PC-3 (cell line): Measurements from ENCODE around the gene RPS6KA1. TPM values are rescaled to one million over a fixed set of nuclear protein-coding genes. Genes with fewer than 3 reads are reported as not detected.

Source experiments
- ATAC-seq: fragments of 200-7000 bp; cut with Tn5 transposase; 2 replicates; pipeline ENCODE4 v1.9.1; 2020; ENCODE audit warnings: mild to moderate bottlenecking, moderate library complexity
- BruUV-seq: library from RNA; stranded (reverse); fragments of 400-500 nt; replicated peaks from 2 replicates; lab custom pipeline; 2021; lab: Mats Ljungman, UMichigan
- CTCF ChIA-PET: fragments of 300-600 bp; sonication (Branson Sonifier 250); formaldehyde crosslinking; loops from one replicate; lab custom pipeline; 2022; ENCODE audit warnings: antibody characterized with exemption; lab: Charles Lee
- POLR2A ChIA-PET: fragments of 300-600 bp; sonication (Branson Sonifier 250); formaldehyde crosslinking; loops from one replicate; lab custom pipeline; 2022; ENCODE audit warnings: antibody characterized with exemption; ENCODE audit not compliant: unreplicated experiment; lab: Charles Lee
- DNase-seq: peaks from one replicate; pipeline ENCODE4 v3.0.0-alpha.2; 2015
- H2AFZ ChIP-seq: fragments of 300-600 bp; sonication (generic); 2 replicates; pipeline ENCODE4 v1.6.0; 2016; ENCODE audit warnings: antibody characterized with exemption, low read length
- H3F3A ChIP-seq: fragments of 300-600 bp; sonication (generic); one replicate; pipeline ENCODE4 v1.6.0; 2017; ENCODE audit warnings: antibody characterized with exemption, low read length, control low read depth, mild to moderate bottlenecking; ENCODE audit not compliant: unreplicated experiment
- H3K27ac ChIP-seq: fragments of 300-600 bp; sonication (generic); 2 replicates; pipeline ENCODE4 v1.5.1; 2016; ENCODE audit warnings: mild to moderate bottlenecking, low read length
- H3K27me3 ChIP-seq: fragments of 300-600 bp; sonication (generic); 2 replicates; pipeline ENCODE4 v1.6.1; 2016; ENCODE audit warnings: low read length, mixed read lengths
- H3K36me3 ChIP-seq: fragments of 300-600 bp; sonication (generic); 2 replicates; pipeline ENCODE4 v1.6.1; 2016; ENCODE audit warnings: low read depth, mixed run types, low read length, mixed read lengths
- H3K4me1 ChIP-seq: fragments of 300-600 bp; sonication (generic); 2 replicates; pipeline ENCODE4 v1.5.1; 2016; ENCODE audit warnings: low read length; ENCODE audit not compliant: insufficient read depth
- H3K4me2 ChIP-seq: fragments of 300-600 bp; sonication (generic); 2 replicates; pipeline ENCODE4 v1.6.0; 2016; ENCODE audit warnings: low read length
- H3K4me3 ChIP-seq: fragments of 300-600 bp; sonication (generic); 2 replicates; pipeline ENCODE4 v1.5.1; 2016; ENCODE audit warnings: mild to moderate bottlenecking, low read length, mixed read lengths
- H3K79me2 ChIP-seq: fragments of 300-600 bp; sonication (generic); 2 replicates; pipeline ENCODE4 v1.6.1; 2017; ENCODE audit warnings: low read length, mixed read lengths
- H3K9ac ChIP-seq: fragments of 300-600 bp; sonication (generic); 2 replicates; pipeline ENCODE4 v1.6.0; 2016; ENCODE audit warnings: mild to moderate bottlenecking, low read length
- H3K9me2 ChIP-seq: fragments of 300-600 bp; sonication (generic); replicated peaks from 2 replicates; pipeline ENCODE4 v1.6.1; 2016; ENCODE audit warnings: mixed run types, low read length, mixed read lengths
- H3K9me3 ChIP-seq: fragments of 300-600 bp; sonication (generic); 2 replicates; pipeline ENCODE4 v1.6.1; 2016; ENCODE audit warnings: low read length, mixed read lengths
- H4K20me1 ChIP-seq: fragments of 300-600 bp; sonication (generic); 2 replicates; pipeline ENCODE4 v1.6.1; 2016; ENCODE audit warnings: low read length, mixed read lengths
- EZH2 ChIP-seq: fragments of 300-600 bp; sonication (generic); IDR thresholded peaks from one replicate; pipeline ENCODE4 v1.6.1; 2017; ENCODE audit warnings: antibody characterized with exemption, mild to moderate bottlenecking, low read length; ENCODE audit not compliant: unreplicated experiment
- EZH2phosphoT487 ChIP-seq: fragments of 300-600 bp; sonication (generic); IDR thresholded peaks from 2 replicates; pipeline ENCODE4 v1.6.1; 2018; ENCODE audit warnings: mild to moderate bottlenecking, antibody characterized with exemption, low read length, borderline replicate concordance
- intact Hi-C: fragments of 100-400 bp; cut with micrococcal nuclease; formaldehyde crosslinking; loops from 2 replicates; pipeline ENCODE4 v1.9.0; 2023
- total RNA-seq: library from RNA; depleted of rRNA; stranded (reverse); fragments of >200 nt; gene quantifications from 2 replicates; pipeline ENCODE4 v1.2.3, GENCODE V29; 2014
- TF ChIP-seq, protein P1 (sequence below): fragments of 300-600 bp; sonication (generic); conservative IDR thresholded peaks from 2 replicates; pipeline ENCODE4 v1.5.1; 2017; ENCODE audit warnings: antibody characterized with exemption, low read depth, mild to moderate bottlenecking, low read length

RPS6KA1 gene
- total RNA-seq, 1 experiment from 2014 or later = 98.2 TPM

DNA sequence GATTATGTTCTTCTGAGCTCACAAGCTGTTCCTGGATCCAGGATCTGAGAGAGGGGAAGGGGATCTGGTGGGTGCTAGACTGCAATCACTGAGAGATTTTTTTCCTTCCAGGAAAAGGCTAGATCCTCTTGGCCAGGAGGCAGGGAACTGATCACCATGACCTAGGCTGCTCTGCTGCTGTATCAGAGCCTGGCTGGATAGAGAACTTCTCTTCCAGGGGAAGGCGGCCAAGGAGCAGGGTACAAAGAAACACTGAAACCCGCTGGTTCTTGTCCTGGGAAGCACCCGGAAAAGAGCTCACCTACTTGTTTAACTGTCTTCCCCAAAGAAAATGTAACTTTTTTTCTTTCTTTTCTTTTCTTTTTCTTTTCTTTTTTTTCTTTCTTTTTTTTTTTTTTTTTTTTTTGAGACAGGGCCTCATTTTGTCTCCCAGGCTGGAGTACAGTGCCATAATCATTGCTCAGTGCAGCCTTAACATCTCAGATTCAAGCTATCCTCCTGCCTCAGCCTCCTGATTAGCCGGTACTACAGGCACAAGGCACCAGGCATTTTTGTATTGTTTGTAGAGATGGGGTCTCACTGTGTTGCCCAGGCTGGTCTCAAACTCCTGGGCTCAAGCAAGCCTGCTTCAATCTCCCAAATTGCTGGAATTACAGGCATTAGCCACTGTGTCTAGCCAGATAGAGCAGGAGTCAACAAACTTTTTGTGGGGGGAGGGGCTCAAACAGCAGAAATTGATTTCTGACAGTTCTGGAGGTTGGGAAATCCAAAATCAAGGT is 12.4 kb upstream of the RPS6KA1 start:
- CTCF ChIA-PET = no interaction called here
- H3K9me2 ChIP-seq = no peaks in the 10 kb centered on the region
- no peaks in the 10 kb centered on the region for H3F3A ChIP-seq
- no peak overlapping the region for H3K27ac ChIP-seq
- no peak for ATAC-seq
- no peak overlapping the region for H3K4me3 ChIP-seq
- intact Hi-C loops = no loop called here
- H3K79me2 ChIP-seq = no peaks in the 10 kb centered on the region
- no peaks in the 10 kb centered on the region for H3K4me1 ChIP-seq
- no peaks in the 10 kb centered on the region for H3K36me3 ChIP-seq
- POLR2A ChIA-PET = no interaction called here
- H2AFZ ChIP-seq = no peak overlapping the region
- no peaks in the 10 kb centered on the region for H3K9me3 ChIP-seq
- no peak overlapping the region for H3K4me2 ChIP-seq
- no peaks in the 10 kb centered on the region for H4K20me1 ChIP-seq
- no peak for DNase-seq
- no peak for TF ChIP-seq EZH2
- TF ChIP-seq, protein P1, sequence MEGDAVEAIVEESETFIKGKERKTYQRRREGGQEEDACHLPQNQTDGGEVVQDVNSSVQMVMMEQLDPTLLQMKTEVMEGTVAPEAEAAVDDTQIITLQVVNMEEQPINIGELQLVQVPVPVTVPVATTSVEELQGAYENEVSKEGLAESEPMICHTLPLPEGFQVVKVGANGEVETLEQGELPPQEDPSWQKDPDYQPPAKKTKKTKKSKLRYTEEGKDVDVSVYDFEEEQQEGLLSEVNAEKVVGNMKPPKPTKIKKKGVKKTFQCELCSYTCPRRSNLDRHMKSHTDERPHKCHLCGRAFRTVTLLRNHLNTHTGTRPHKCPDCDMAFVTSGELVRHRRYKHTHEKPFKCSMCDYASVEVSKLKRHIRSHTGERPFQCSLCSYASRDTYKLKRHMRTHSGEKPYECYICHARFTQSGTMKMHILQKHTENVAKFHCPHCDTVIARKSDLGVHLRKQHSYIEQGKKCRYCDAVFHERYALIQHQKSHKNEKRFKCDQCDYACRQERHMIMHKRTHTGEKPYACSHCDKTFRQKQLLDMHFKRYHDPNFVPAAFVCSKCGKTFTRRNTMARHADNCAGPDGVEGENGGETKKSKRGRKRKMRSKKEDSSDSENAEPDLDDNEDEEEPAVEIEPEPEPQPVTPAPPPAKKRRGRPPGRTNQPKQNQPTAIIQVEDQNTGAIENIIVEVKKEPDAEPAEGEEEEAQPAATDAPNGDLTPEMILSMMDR = no peak
- H3K9ac ChIP-seq = no peak overlapping the region
- no TSS peak for BruUV-seq
- H3K27me3 ChIP-seq = no peaks in the 10 kb centered on the region

DNA sequence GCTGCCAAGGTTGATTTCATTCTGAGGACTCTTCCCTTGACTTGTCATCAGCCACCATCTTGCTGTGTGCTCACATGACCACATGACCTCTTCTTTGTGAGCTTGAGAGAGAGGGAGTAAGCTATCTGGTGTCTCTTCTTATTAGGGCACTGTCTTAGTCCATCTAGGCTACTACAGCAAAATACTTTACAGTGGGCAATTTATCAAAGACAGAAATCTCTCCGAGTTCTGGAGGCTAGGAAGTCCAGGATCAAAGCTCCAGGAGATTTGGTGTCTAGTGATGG is 11.9 kb upstream of the RPS6KA1 start:
- H3F3A ChIP-seq = no peaks in the 10 kb centered on the region
- no peak overlapping the region for H3K9ac ChIP-seq
- no peaks in the 10 kb centered on the region for H4K20me1 ChIP-seq
- ChIA-PET POLR2A (no interaction called here), CTCF (no interaction called here)
- DNase-seq = no peak
- no peaks in the 10 kb centered on the region for H3K36me3 ChIP-seq
- H3K4me2 ChIP-seq = no peak overlapping the region
- H3K27me3 ChIP-seq = no peaks in the 10 kb centered on the region
- no peaks in the 10 kb centered on the region for H3K4me1 ChIP-seq
- TF ChIP-seq EZH2phosphoT487 (no peak), EZH2 (no peak)
- TF ChIP-seq, protein P1 = no peak
- H3K27ac ChIP-seq = no peak overlapping the region
- intact Hi-C loops = no loop called here
- H3K4me3 ChIP-seq = no peak overlapping the region
- no peak overlapping the region for H2AFZ ChIP-seq
- BruUV-seq = no TSS peak
- H3K9me2 ChIP-seq = no peaks in the 10 kb centered on the region
- no peaks in the 10 kb centered on the region for H3K79me2 ChIP-seq
- ATAC-seq = no peak
- H3K9me3 ChIP-seq = no peaks in the 10 kb centered on the region

DNA sequence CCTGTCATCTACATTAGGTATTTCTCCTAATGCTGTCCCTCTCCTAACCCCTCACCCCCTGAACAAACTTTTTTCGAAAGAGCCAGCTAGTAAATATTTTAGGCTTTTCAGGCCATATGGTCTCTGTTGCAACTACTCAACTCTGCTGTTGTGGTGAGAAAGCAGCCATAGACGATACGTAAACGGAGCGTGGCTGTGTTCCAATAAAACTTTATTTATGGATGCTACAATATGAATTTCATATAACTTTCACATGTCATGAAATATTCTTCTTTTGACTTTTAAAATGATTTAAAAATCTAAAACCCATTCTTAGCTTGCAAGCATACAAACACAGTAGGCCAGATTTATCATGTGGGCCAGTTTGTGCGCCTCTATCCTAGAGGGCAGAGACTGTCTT is 11.2 kb upstream of the RPS6KA1 start:
- intact Hi-C loops = no loop called here
- no peaks in the 10 kb centered on the region for H3K79me2 ChIP-seq
- no peak for DNase-seq
- no peak overlapping the region for H3K4me3 ChIP-seq
- H3K27me3 ChIP-seq = no peaks in the 10 kb centered on the region
- no peak overlapping the region for H3K9ac ChIP-seq
- TF ChIP-seq EZH2phosphoT487 = no peak
- TF ChIP-seq, protein P1 = no peak
- TF ChIP-seq EZH2 = no peak
- ChIA-PET POLR2A (no interaction called here), CTCF (no interaction called here)
- H3K4me2 ChIP-seq = no peak overlapping the region
- no peak overlapping the region for H2AFZ ChIP-seq
- H3K9me3 ChIP-seq = no peaks in the 10 kb centered on the region
- H3F3A ChIP-seq = no peaks in the 10 kb centered on the region
- no peak for ATAC-seq
- H3K36me3 ChIP-seq = no peaks in the 10 kb centered on the region
- no peaks in the 10 kb centered on the region for H3K9me2 ChIP-seq
- no peak overlapping the region for H3K27ac ChIP-seq
- no TSS peak for BruUV-seq
- no peaks in the 10 kb centered on the region for H3K4me1 ChIP-seq
- no peaks in the 10 kb centered on the region for H4K20me1 ChIP-seq
